Caco-2 (cell line): ENCODE results near the gene UBR3. TPM values are rescaled to one million over a fixed set of nuclear protein-coding genes. Genes with fewer than 3 reads are reported as not detected.

ENCODE experiments used
- BruUV-seq: library from RNA; stranded (reverse); fragments of 400-500 nt; replicated peaks from 2 replicates; lab custom pipeline; 2021; lab: Mats Ljungman, UMichigan
- CTCF ChIA-PET: fragments of 300-600 bp; sonication (Branson Sonifier 250); formaldehyde crosslinking; loops from one replicate; lab custom pipeline; 2022; ENCODE audit warnings: antibody characterized with exemption; lab: Charles Lee
- POLR2A ChIA-PET: fragments of 300-600 bp; sonication (Branson Sonifier 250); formaldehyde crosslinking; loops from one replicate; lab custom pipeline; 2022; ENCODE audit warnings: antibody characterized with exemption; lab: Charles Lee
- DNase-seq, 2 experiments: peaks; one replicate each; pipeline versions ENCODE4 v3.0.0 to v3.0.0-alpha.2; 2020 to 2022
- H3K27me3 ChIP-seq: replicated peaks from 2 replicates; pipeline ENCODE4 v1.6.0; 2011; ENCODE audit warnings: low read length; ENCODE audit not compliant: control insufficient read depth, insufficient read depth
- H3K36me3 ChIP-seq: 2 replicates; pipeline ENCODE4 v1.5.1; 2011; ENCODE audit warnings: low read length; ENCODE audit not compliant: control insufficient read depth, insufficient read depth
- H3K4me1 ChIP-seq: fragments of 250-450 bp; sonication (Bioruptor Pico); 2 replicates; pipeline ENCODE4 v1.5.1; 2020; ENCODE audit warnings: mild to moderate bottlenecking
- H3K4me3 ChIP-seq: 2 replicates; pipeline ENCODE4 v1.5.1; 2011; ENCODE audit warnings: low read depth, mild to moderate bottlenecking, control low read depth, low read length
- H3K9me3 ChIP-seq: fragments of 250-450 bp; sonication (Bioruptor Pico); 2 replicates; pipeline ENCODE4 v1.5.1; 2020; ENCODE audit warnings: mild to moderate bottlenecking, moderate library complexity
- H3K27ac Mint-ChIP-seq: one replicate; pipeline ENCODE4 v1.8.0; 2022; ENCODE audit warnings: mixed read lengths; ENCODE audit not compliant: unreplicated experiment
- H3K27me3 Mint-ChIP-seq: one replicate; pipeline ENCODE4 v1.8.0; 2022; ENCODE audit warnings: mixed read lengths; ENCODE audit not compliant: insufficient read depth, unreplicated experiment
- H3K36me3 Mint-ChIP-seq: one replicate; pipeline ENCODE4 v1.8.0; 2022; ENCODE audit warnings: mild to moderate bottlenecking, mixed read lengths; ENCODE audit not compliant: insufficient read depth, unreplicated experiment
- H3K4me1 Mint-ChIP-seq: one replicate; pipeline ENCODE4 v1.8.0; 2022; ENCODE audit warnings: low read depth, mixed read lengths; ENCODE audit not compliant: unreplicated experiment
- H3K4me3 Mint-ChIP-seq: one replicate; pipeline ENCODE4 v1.8.0; 2022; ENCODE audit warnings: mild to moderate bottlenecking, moderate library complexity, mixed read lengths; ENCODE audit not compliant: unreplicated experiment
- H3K9me3 Mint-ChIP-seq: one replicate; pipeline ENCODE4 v1.8.0; 2022; ENCODE audit warnings: mixed read lengths; ENCODE audit not compliant: unreplicated experiment
- CTCF ChIP-seq, 2 experiments: fragments of 200-600 bp in 1 of 2; IDR thresholded peaks; 1 replicate in 1 of 2; 2 replicates in 1 of 2; pipeline versions ENCODE4 v1.5.1 to v1.8.0; 2011 to 2022; ENCODE audit warnings: antibody characterized with exemption in 1 of 2, control low read depth in 1 of 2, inconsistent platforms in 1 of 2, low read depth in 1 of 2, low read length in 1 of 2, mild to moderate bottlenecking in 1 of 2, moderate library complexity in 1 of 2; ENCODE audit not compliant: insufficient read depth in 1 of 2, severe bottlenecking in 1 of 2, unreplicated experiment in 1 of 2
- intact Hi-C: fragments of 100-400 bp; cut with micrococcal nuclease; formaldehyde crosslinking; loops from one replicate; pipeline ENCODE4 v1.10.0; 2022; ENCODE audit not compliant: unreplicated experiment
- total RNA-seq: library from RNA; stranded (reverse); gene quantifications from 2 replicates; pipeline ENCODE4 v1.2.3, GENCODE V29; 2022

UBR3 gene
- total RNA-seq, 1 experiment from 2014 or later, result 35.7 TPM

- Mint-ChIP-seq H3K27ac (no peak overlapping the region), H3K4me1 (no peaks in the 10 kb centered on the region), H3K4me3 (no peak overlapping the region), H3K9me3 (peaks cover 16% of the 10 kb centered on the region), H3K27me3 (no peaks in the 10 kb centered on the region), H3K36me3 (peaks cover 9% of the 10 kb centered on the region)
- no TSS peak for BruUV-seq
- TF ChIP-seq CTCF (IDR thresholded peaks at IDR 0.05; ENCODE audit: insufficient read depth in 1 of 2, low read depth in 1 of 2, low read length in 1 of 2, severe bottlenecking in 1 of 2, unreplicated experiment in 1 of 2), result no peak
- Histone ChIP-seq H3K36me3 (no peaks in the 10 kb centered on the region), H3K4me1 (no peaks in the 10 kb centered on the region), H3K9me3 (no peaks in the 10 kb centered on the region), H3K27me3 (no peaks in the 10 kb centered on the region), H3K4me3 (no peak overlapping the region)
- DNase-seq, result no peak
- intact Hi-C loops, result no loop called here
- CTCF ChIA-PET, result no interaction called here
- POLR2A ChIA-PET, result no interaction called here
Measured at GRCh38 chr2:169980643-169981042, 153.4 kb downstream of the UBR3 start.

GRCh38 chr2:169982929-169983328 lies 155.7 kb downstream of the UBR3 start:
- Mint-ChIP-seq H3K4me3 (no peak overlapping the region), H3K4me1 (no peaks in the 10 kb centered on the region), H3K27ac (no peak overlapping the region), H3K36me3 (peaks cover 8% of the 10 kb centered on the region), H3K27me3 (no peaks in the 10 kb centered on the region), H3K9me3 (no peaks in the 10 kb centered on the region)
- DNase-seq, result no peak
- Histone ChIP-seq H3K4me1 (no peaks in the 10 kb centered on the region), H3K9me3 (no peaks in the 10 kb centered on the region), H3K4me3 (no peak overlapping the region), H3K36me3 (no peaks in the 10 kb centered on the region), H3K27me3 (no peaks in the 10 kb centered on the region)
- no peak for TF ChIP-seq CTCF (IDR thresholded peaks at IDR 0.05; ENCODE audit: insufficient read depth in 1 of 2, low read depth in 1 of 2, low read length in 1 of 2, severe bottlenecking in 1 of 2, unreplicated experiment in 1 of 2)
- POLR2A ChIA-PET, result no interaction called here
- intact Hi-C loops, result no loop called here
- BruUV-seq, result no TSS peak
- CTCF ChIA-PET, result no interaction called here

GRCh38 chr2:169983506-169983905 lies 156.3 kb downstream of the UBR3 start:
- H3K4me3 Mint-ChIP-seq, result no peak overlapping the region
- no TSS peak for BruUV-seq
- H3K4me3 ChIP-seq, result no peak overlapping the region
- CTCF ChIA-PET, result no interaction called here
- peak in 1 of 2 experiments; percentile 34 for TF ChIP-seq CTCF (IDR thresholded peaks at IDR 0.05; ENCODE audit: insufficient read depth in 1 of 2, low read depth in 1 of 2, low read length in 1 of 2, severe bottlenecking in 1 of 2, unreplicated experiment in 1 of 2)
- no peak overlapping the region for H3K27ac Mint-ChIP-seq
- no peaks in the 10 kb centered on the region for H3K9me3 ChIP-seq
- H3K27me3 ChIP-seq, result no peaks in the 10 kb centered on the region
- H3K4me1 ChIP-seq, result no peaks in the 10 kb centered on the region
- intact Hi-C loops, result no loop called here
- DNase-seq, result no peak
- POLR2A ChIA-PET, result no interaction called here
- H3K27me3 Mint-ChIP-seq, result no peaks in the 10 kb centered on the region
- H3K4me1 Mint-ChIP-seq, result no peaks in the 10 kb centered on the region
- peaks cover 8% of the 10 kb centered on the region for H3K36me3 Mint-ChIP-seq
- H3K36me3 ChIP-seq, result no peaks in the 10 kb centered on the region
- no peaks in the 10 kb centered on the region for H3K9me3 Mint-ChIP-seq
